HepG2 (cell line): ENCODE results near the gene C11orf54.

Experiments
- CTCF ChIP-seq: sonication (generic); formaldehyde crosslinking; IDR thresholded peaks from 2 replicates; pipeline ENCODE4 v1.5.0; 2020; ENCODE audit warnings: mild to moderate bottlenecking, missing genetic modification reagents, moderate library complexity
- HDAC2 ChIP-seq: sonication (generic); formaldehyde crosslinking; IDR thresholded peaks from 2 replicates; pipeline ENCODE4 v1.4.0; 2020; ENCODE audit warnings: missing genetic modification reagents
- HNRNPUL1 ChIP-seq: fragments of 200-400 bp; formaldehyde crosslinking; IDR thresholded peaks from 2 replicates; pipeline ENCODE4 v1.6.1; 2017; ENCODE audit warnings: low read depth, mild to moderate bottlenecking, low read length, moderate library complexity
- JUNB ChIP-seq: sonication (generic); formaldehyde crosslinking; IDR thresholded peaks from 2 replicates; pipeline ENCODE4 v1.8.0; 2022; ENCODE audit warnings: missing genetic modification reagents, mild to moderate bottlenecking, borderline replicate concordance
- MED1 ChIP-seq: sonication (generic); formaldehyde crosslinking; IDR thresholded peaks from 2 replicates; pipeline ENCODE4 v1.4.0; 2020; ENCODE audit warnings: missing genetic modification reagents
- NR3C1 ChIP-seq: sonication (generic); formaldehyde crosslinking; IDR thresholded peaks from 2 replicates; pipeline ENCODE4 v1.4.0; 2020; ENCODE audit warnings: missing genetic modification reagents
- THAP7 ChIP-seq: sonication (generic); formaldehyde crosslinking; IDR thresholded peaks from 2 replicates; pipeline ENCODE4 v1.8.1; 2023; ENCODE audit warnings: mild to moderate bottlenecking, missing genetic modification reagents
- ZNF274 ChIP-seq: sonication (generic); formaldehyde crosslinking; IDR thresholded peaks from 2 replicates; pipeline ENCODE4 v1.5.1; 2020; ENCODE audit warnings: mild to moderate bottlenecking, missing genetic modification reagents
- ZNF670 ChIP-seq: sonication (generic); formaldehyde crosslinking; IDR thresholded peaks from 2 replicates; pipeline ENCODE4 v1.8.0; 2022; ENCODE audit warnings: mild to moderate bottlenecking, missing genetic modification reagents, borderline replicate concordance

DNA sequence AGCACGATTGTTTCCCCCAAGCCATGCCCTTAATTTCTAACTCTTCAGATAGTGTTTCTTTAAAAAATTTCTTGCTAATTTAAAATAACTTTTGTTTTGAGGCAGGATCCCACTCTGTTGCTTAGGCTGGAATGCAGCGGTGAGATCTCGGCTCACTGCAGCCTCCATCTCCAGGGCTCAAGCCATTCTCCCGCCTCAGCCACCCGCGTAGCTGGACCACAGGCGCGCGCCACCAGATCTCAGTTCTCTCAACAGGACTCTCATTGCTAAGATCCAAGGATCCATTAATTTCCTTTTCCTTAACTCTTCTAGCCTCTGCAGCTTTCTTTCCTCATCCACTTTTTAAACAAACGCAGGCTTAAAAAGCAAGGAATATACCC lies 42.3 kb downstream of the C11orf54 start:
- TF ChIP-seq CTCF (CRISPR knock-in tag), result no peak
- TF ChIP-seq HDAC2 (CRISPR knock-in tag), result no peak
- no peak for TF ChIP-seq ZNF670
- TF ChIP-seq MED1 (CRISPR knock-in tag), result no peak
- TF ChIP-seq ZNF274 (CRISPR knock-in tag), result no peak
- no peak for TF ChIP-seq THAP7 (CRISPR knock-in tag)
- no peak for TF ChIP-seq JUNB (CRISPR knock-in tag)
- no peak for TF ChIP-seq HNRNPUL1
- TF ChIP-seq NR3C1, result no peak
